NCI-H2196 (cell line): ENCODE measurements around the gene GPX2.

Source experiments
- DNase-seq: peaks from one replicate; lab custom pipeline; 2025; ENCODE audit not compliant: unreplicated experiment; lab: John Stamatoyannopoulos, UW

Gene GPX2

GRCh38 chr14:64960762-64961276, 18.3 kb upstream of the GPX2 start:
- peak; percentile 90 for DNase-seq

GRCh38 chr14:64958743-64959142, 16.2 kb upstream of the GPX2 start:
- DNase-seq: no peak

GRCh38 chr14:64958201-64958600, 15.7 kb upstream of the GPX2 start:
- DNase-seq: no peak

GRCh38 chr14:64956697-64957406, 14.3 kb upstream of the GPX2 start:
- no peak for DNase-seq

GRCh38 chr14:64955297-64955696, 12.8 kb upstream of the GPX2 start:
- DNase-seq: no peak

GRCh38 chr14:64954491-64955240, 12.1 kb upstream of the GPX2 start:
- DNase-seq: no peak

- no peak for DNase-seq
Measured at GRCh38 chr14:64953661-64954060, 11.1 kb upstream of the GPX2 start.

GRCh38 chr14:64953310-64953654, 10.7 kb upstream of the GPX2 start:
- DNase-seq: no peak

- no peak for DNase-seq
Measured at GRCh38 chr14:64952598-64953309, 10.2 kb upstream of the GPX2 start.

- DNase-seq: no peak
Measured at GRCh38 chr14:64951724-64952123, 9.2 kb upstream of the GPX2 start.

- DNase-seq: no peak
Measured at GRCh38 chr14:64951291-64951690, 8.7 kb upstream of the GPX2 start.

GRCh38 chr14:64950889-64951288, 8.3 kb upstream of the GPX2 start:
- DNase-seq: no peak

- no peak for DNase-seq
Measured at GRCh38 chr14:64948612-64949210, 6.2 kb upstream of the GPX2 start.

GRCh38 chr14:64947710-64948611, 5.4 kb upstream of the GPX2 start:
- DNase-seq: no peak

- no peak for DNase-seq
Measured at GRCh38 chr14:64946310-64947045, 3.9 kb upstream of the GPX2 start.

GRCh38 chr14:64945431-64946178, 3.1 kb upstream of the GPX2 start:
- DNase-seq: no peak

GRCh38 chr14:64944861-64945260, 2.3 kb upstream of the GPX2 start:
- DNase-seq: no peak

GRCh38 chr14:64944041-64944440, 1.5 kb upstream of the GPX2 start:
- DNase-seq: no peak

GRCh38 chr14:64943556-64943955, 1.0 kb upstream of the GPX2 start:
- no peak for DNase-seq
